OCI-LY7 (cell line): ENCODE data around the gene CLEC16A. TPM values are rescaled to one million over a fixed set of nuclear protein-coding genes. Genes with fewer than 3 reads are reported as not detected.

Source experiments
- BruUV-seq: library from RNA; stranded (reverse); fragments of 400-500 nt; replicated peaks from 2 replicates; lab custom pipeline; 2021; lab: Mats Ljungman, UMichigan
- CTCF ChIA-PET: fragments of 300-600 bp; sonication (Branson Sonifier 250); formaldehyde crosslinking; loops from one replicate; lab custom pipeline; 2022; ENCODE audit warnings: antibody characterized with exemption; ENCODE audit not compliant: unreplicated experiment; lab: Charles Lee
- POLR2A ChIA-PET: fragments of 300-600 bp; sonication (Branson Sonifier 250); formaldehyde crosslinking; loops from one replicate; lab custom pipeline; 2022; ENCODE audit warnings: antibody characterized with exemption; lab: Charles Lee
- DNase-seq: peaks from one replicate; pipeline ENCODE4 v3.0.0-alpha.2; 2015; ENCODE audit warnings: low spot score
- H2AFZ ChIP-seq: fragments of 200-600 bp; sonication (generic), shearing (Covaris generic); 2 replicates; pipeline ENCODE4 v1.6.1; 2014; ENCODE audit warnings: mild to moderate bottlenecking, antibody characterized with exemption, low read length, moderate library complexity
- H3K27ac ChIP-seq: fragments of 200-600 bp; sonication (generic); 2 replicates; pipeline ENCODE4 v1.5.1; 2014; ENCODE audit warnings: mixed run types, low read depth, mild to moderate bottlenecking, moderate library complexity, low read length, inconsistent platforms; ENCODE audit not compliant: poor library complexity, severe bottlenecking
- H3K36me3 ChIP-seq: fragments of 200-600 bp; sonication (generic); 2 replicates; pipeline ENCODE4 v1.6.1; 2014; ENCODE audit warnings: mild to moderate bottlenecking, antibody characterized with exemption, low read length, moderate library complexity, mixed read lengths; ENCODE audit not compliant: insufficient read depth
- H3K4me1 ChIP-seq: fragments of 200-600 bp; sonication (generic); 2 replicates; pipeline ENCODE4 v1.5.1; 2014; ENCODE audit warnings: mild to moderate bottlenecking, low read length; ENCODE audit not compliant: insufficient read depth, poor library complexity, severe bottlenecking
- H3K4me2 ChIP-seq: fragments of 200-600 bp; sonication (generic); 2 replicates; pipeline ENCODE4 v1.6.1; 2014; ENCODE audit warnings: mild to moderate bottlenecking, low read length
- H3K4me3 ChIP-seq: fragments of 200-600 bp; sonication (generic); 2 replicates; pipeline ENCODE4 v1.5.1; 2014; ENCODE audit warnings: mild to moderate bottlenecking, low read depth, low read length; ENCODE audit not compliant: poor library complexity, severe bottlenecking
- H3K79me2 ChIP-seq: fragments of 200-600 bp; sonication (generic); 2 replicates; pipeline ENCODE4 v1.6.1; 2016; ENCODE audit warnings: low read depth, mild to moderate bottlenecking, low read length, moderate library complexity, mixed read lengths; ENCODE audit not compliant: insufficient read depth
- H3K9me2 ChIP-seq: fragments of 200-600 bp; sonication (generic); 2 replicates; pipeline ENCODE4 v1.6.1; 2016; ENCODE audit warnings: mild to moderate bottlenecking, low read length, mixed read lengths; ENCODE audit not compliant: insufficient read depth
- H3K9me3 ChIP-seq: fragments of 200-600 bp; sonication (generic); 2 replicates; pipeline ENCODE4 v1.6.1; 2014; ENCODE audit warnings: mild to moderate bottlenecking, mixed run types, low read length, mixed read lengths
- H4K20me1 ChIP-seq: fragments of 200-600 bp; sonication (generic); 2 replicates; pipeline ENCODE4 v1.6.1; 2014; ENCODE audit warnings: mild to moderate bottlenecking, antibody characterized with exemption, low read length, moderate library complexity, mixed read lengths; ENCODE audit not compliant: insufficient read depth
- EZH2phosphoT487 ChIP-seq: fragments of 200-600 bp; sonication (generic); IDR thresholded peaks from 2 replicates; pipeline ENCODE4 v1.6.1; 2018; ENCODE audit warnings: low read depth, borderline replicate concordance, mild to moderate bottlenecking, mixed run types, antibody characterized with exemption, low read length, moderate library complexity, mixed read lengths
- intact Hi-C: fragments of 100-400 bp; cut with micrococcal nuclease; formaldehyde crosslinking; loops from one replicate; pipeline ENCODE4 v1.10.0; 2022; ENCODE audit not compliant: unreplicated experiment
- total RNA-seq, 2 experiments: library from RNA; depleted of rRNA in 1 of 2; stranded (reverse); fragments of >200 nt in 1 of 2; shearing (Covaris generic) in 1 of 2; gene quantifications; 2 replicates each; pipeline ENCODE4 v1.2.3, GENCODE V29; 2014 to 2022
- TF ChIP-seq, protein P1 (sequence below): fragments of 200-600 bp; sonication (generic); conservative IDR thresholded peaks from 2 replicates; pipeline ENCODE4 v1.5.1; 2014; ENCODE audit warnings: mild to moderate bottlenecking, antibody characterized with exemption, low read length, moderate library complexity, mixed read lengths

CLEC16A gene
- total RNA-seq, 2 experiments from 2014 or later, result 26.2 to 50.9 TPM

DNA sequence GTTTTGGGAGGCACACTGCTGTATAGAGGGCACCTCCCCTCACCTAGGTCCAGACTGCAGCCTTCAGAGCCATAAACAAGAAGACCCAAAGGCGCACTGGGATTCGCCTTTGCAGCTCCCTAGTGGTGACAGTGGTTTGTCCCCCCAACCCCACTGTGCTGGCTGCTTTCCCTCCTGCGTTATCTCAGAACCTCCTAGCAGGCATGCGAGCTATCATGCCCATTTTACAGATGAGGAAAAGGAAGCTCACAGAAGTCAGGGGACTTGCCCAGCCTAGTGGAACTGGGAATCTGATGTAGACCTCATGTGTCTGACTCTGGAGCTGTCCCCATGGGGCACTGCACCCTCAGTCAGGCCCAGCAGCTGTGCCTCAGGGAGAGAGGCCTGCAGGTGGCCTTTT is 115.2 kb downstream of the CLEC16A start:
- Histone ChIP-seq H3K79me2 (no peaks in the 10 kb centered on the region), H3K9me2 (no peaks in the 10 kb centered on the region), H3K4me2 (no peak overlapping the region), H3K9me3 (no peaks in the 10 kb centered on the region), H4K20me1 (no peaks in the 10 kb centered on the region), H3K36me3 (peaks cover 6% of the 10 kb centered on the region; the same call in 1 of the 2 replicates), H3K4me1 (no peaks in the 10 kb centered on the region), H3K4me3 (no peak overlapping the region), H3K27ac (no peak overlapping the region), H2AFZ (no peak overlapping the region)
- no TSS peak for BruUV-seq
- POLR2A ChIA-PET, result interaction anchor here (0.9 kb wide), 1 partner anchor 11 kb away, joined by 4 read pairs; no protein-coding TSS in a partner anchor
- no peak for DNase-seq
- CTCF ChIA-PET, result no interaction called here
- intact Hi-C loops, result no loop called here
- TF ChIP-seq EZH2phosphoT487, result no peak
- TF ChIP-seq, protein P1, sequence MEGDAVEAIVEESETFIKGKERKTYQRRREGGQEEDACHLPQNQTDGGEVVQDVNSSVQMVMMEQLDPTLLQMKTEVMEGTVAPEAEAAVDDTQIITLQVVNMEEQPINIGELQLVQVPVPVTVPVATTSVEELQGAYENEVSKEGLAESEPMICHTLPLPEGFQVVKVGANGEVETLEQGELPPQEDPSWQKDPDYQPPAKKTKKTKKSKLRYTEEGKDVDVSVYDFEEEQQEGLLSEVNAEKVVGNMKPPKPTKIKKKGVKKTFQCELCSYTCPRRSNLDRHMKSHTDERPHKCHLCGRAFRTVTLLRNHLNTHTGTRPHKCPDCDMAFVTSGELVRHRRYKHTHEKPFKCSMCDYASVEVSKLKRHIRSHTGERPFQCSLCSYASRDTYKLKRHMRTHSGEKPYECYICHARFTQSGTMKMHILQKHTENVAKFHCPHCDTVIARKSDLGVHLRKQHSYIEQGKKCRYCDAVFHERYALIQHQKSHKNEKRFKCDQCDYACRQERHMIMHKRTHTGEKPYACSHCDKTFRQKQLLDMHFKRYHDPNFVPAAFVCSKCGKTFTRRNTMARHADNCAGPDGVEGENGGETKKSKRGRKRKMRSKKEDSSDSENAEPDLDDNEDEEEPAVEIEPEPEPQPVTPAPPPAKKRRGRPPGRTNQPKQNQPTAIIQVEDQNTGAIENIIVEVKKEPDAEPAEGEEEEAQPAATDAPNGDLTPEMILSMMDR, result no peak

- ChIA-PET CTCF (no interaction called here), POLR2A (no interaction called here)
- no peak for TF ChIP-seq EZH2phosphoT487
- TF ChIP-seq, protein P1, result no peak
- H2AFZ ChIP-seq, result no peak overlapping the region
- no peak overlapping the region for H3K27ac ChIP-seq
- peaks cover 10% of the 10 kb centered on the region; the same call in 1 of the 2 replicates for H3K36me3 ChIP-seq
- no TSS peak for BruUV-seq
- intact Hi-C loops, result no loop called here
- H3K4me3 ChIP-seq, result no peak overlapping the region
- no peaks in the 10 kb centered on the region for H3K4me1 ChIP-seq
- no peaks in the 10 kb centered on the region for H4K20me1 ChIP-seq
- H3K4me2 ChIP-seq, result no peak overlapping the region
- H3K9me2 ChIP-seq, result no peaks in the 10 kb centered on the region
- H3K9me3 ChIP-seq, result no peaks in the 10 kb centered on the region
- no peak for DNase-seq
- no peaks in the 10 kb centered on the region for H3K79me2 ChIP-seq
Measured at GRCh38 chr16:11060364-11060763, 116.0 kb downstream of the CLEC16A start.

GRCh38 chr16:11060842-11061241 is 116.5 kb downstream of the CLEC16A start:
- Histone ChIP-seq H3K79me2 (no peaks in the 10 kb centered on the region), H3K4me1 (no peaks in the 10 kb centered on the region), H4K20me1 (no peaks in the 10 kb centered on the region), H3K4me2 (no peak overlapping the region), H3K4me3 (no peak overlapping the region), H3K27ac (no peak overlapping the region), H3K36me3 (peaks cover 15% of the 10 kb centered on the region; the same call in 1 of the 2 replicates), H3K9me2 (no peaks in the 10 kb centered on the region), H3K9me3 (no peaks in the 10 kb centered on the region), H2AFZ (no peak overlapping the region)
- DNase-seq, result no peak
- no TSS peak for BruUV-seq
- intact Hi-C loops, result no loop called here
- ChIA-PET CTCF (no interaction called here), POLR2A (no interaction called here)
- TF ChIP-seq, protein P1, result no peak
- TF ChIP-seq EZH2phosphoT487, result no peak
